Lower lobe of right lung (tissue), 2 donors: ENCODE data around the gene MLXIP. TPM values are rescaled to one million over a fixed set of nuclear protein-coding genes. Genes with fewer than 3 reads are reported as not detected.
"Not testable (repeated sequence)": the region's sequence is repeated elsewhere in the genome, so short reads cannot be mapped to it uniquely, and the experiment has no call there.

Experiments used
- ATAC-seq, 2 donors: fragments of 200-7000 bp; cut with Tn5 transposase; one replicate each; pipeline ENCODE4 v1.9.1; 2020 to 2022; ENCODE audit warnings: mild to moderate bottlenecking in 2 of 2, moderate library complexity in 2 of 2
- DNase-seq: peaks from one replicate; pipeline ENCODE4 v3.0.0-alpha.2; 2020
- H3K27ac ChIP-seq: fragments of 200-600 bp; one replicate; pipeline ENCODE4 v1.8.0; 2022
- H3K27me3 ChIP-seq: fragments of 200-600 bp; one replicate; pipeline ENCODE4 v1.8.0; 2022; ENCODE audit warnings: low read depth
- H3K36me3 ChIP-seq: fragments of 200-600 bp; one replicate; pipeline ENCODE4 v1.8.0; 2022; ENCODE audit warnings: mild to moderate bottlenecking
- H3K4me1 ChIP-seq: fragments of 200-600 bp; one replicate; pipeline ENCODE4 v1.8.0; 2022
- H3K4me3 ChIP-seq: fragments of 200-600 bp; one replicate; pipeline ENCODE4 v1.8.0; 2022; ENCODE audit warnings: mild to moderate bottlenecking
- H3K9me3 ChIP-seq: fragments of 200-600 bp; one replicate; pipeline ENCODE4 v1.8.0; 2022
- CTCF ChIP-seq: fragments of 200-600 bp; IDR thresholded peaks from one replicate; pipeline ENCODE4 v1.8.0; 2022; ENCODE audit warnings: antibody characterized with exemption, mild to moderate bottlenecking
- intact Hi-C: fragments of 100-400 bp; cut with DNase I; formaldehyde crosslinking; loops from one replicate; pipeline ENCODE4 v1.11.0; 2022
- total RNA-seq: library from RNA; stranded (reverse); fragmentation: NEBNext Ultra II Directional; extraction: Animal tissue kit (Norgen Biotek cat#: 25700); gene quantifications from one replicate; pipeline ENCODE4 v1.2.1, GENCODE V29; 2021
- donor health status: DM: no; HTN: yes; CAD: no; lungs with severe emphysema.

Gene MLXIP
- total RNA-seq, 1 donor from 2014 or later, result 55.9 TPM

DNA sequence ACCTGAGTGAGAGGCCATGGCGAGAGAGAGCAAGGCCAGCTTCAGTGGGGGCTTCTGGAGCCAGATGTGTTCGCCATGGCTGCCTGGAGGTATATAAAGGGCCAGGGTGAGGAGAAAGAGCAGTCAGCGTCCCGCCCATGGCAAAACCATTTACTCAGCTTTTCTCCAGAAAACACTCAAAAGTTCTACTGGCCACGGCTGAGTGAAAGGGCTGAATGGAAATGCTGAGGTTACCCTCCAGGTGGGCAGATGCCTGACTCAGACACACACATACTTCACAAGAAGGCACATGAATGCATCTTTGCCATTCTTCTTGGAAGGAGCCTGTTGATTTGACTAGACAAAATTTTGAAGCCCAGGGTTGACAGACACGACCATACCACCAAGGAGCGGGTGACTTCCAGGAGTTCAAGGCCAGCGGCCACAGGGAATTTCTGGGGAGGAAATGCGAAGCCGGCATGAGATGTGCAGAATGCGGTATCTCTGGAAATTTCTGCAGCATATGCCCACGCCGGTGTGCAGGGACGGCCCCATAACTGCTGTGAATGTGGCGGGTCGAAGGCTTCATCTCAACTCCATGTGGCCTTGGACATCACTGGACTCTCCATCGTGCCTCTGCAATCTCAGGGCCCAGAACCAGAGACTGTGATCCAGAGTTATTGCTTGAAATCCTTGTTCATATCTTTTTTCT lies 95.7 kb downstream of the MLXIP start, which contains the start of gene IL31:
IL31 (minus strand) TSS at position 67 of the 691 bp plus-strand sequence; CDS start at position 18, 49 bp downstream.
- no peak for TF ChIP-seq CTCF
- H3K4me1 ChIP-seq, result no peaks in the 10 kb centered on the region
- no peak within 1 kb of the TSS for H3K27ac ChIP-seq
- no peak within 1 kb of the TSS for H3K4me3 ChIP-seq
- no peaks in the 10 kb centered on the region for H3K9me3 ChIP-seq
- H3K36me3 ChIP-seq, result no peaks in the 10 kb centered on the region
- ATAC-seq (no peak), DNase-seq (no peak)
- intact Hi-C loops, result no loop called here
- H3K27me3 ChIP-seq, result no peaks in the 10 kb centered on the region

- H3K27ac ChIP-seq, H3K27me3 ChIP-seq, H3K36me3 ChIP-seq, H3K4me3 ChIP-seq, intact Hi-C loops, H3K9me3 ChIP-seq, H3K4me1 ChIP-seq, ATAC-seq, DNase-seq: not testable (repeated sequence)
These were observed 97.9 kb downstream of the MLXIP start for GRCh38 chr12:122176473-122176872.

DNA sequence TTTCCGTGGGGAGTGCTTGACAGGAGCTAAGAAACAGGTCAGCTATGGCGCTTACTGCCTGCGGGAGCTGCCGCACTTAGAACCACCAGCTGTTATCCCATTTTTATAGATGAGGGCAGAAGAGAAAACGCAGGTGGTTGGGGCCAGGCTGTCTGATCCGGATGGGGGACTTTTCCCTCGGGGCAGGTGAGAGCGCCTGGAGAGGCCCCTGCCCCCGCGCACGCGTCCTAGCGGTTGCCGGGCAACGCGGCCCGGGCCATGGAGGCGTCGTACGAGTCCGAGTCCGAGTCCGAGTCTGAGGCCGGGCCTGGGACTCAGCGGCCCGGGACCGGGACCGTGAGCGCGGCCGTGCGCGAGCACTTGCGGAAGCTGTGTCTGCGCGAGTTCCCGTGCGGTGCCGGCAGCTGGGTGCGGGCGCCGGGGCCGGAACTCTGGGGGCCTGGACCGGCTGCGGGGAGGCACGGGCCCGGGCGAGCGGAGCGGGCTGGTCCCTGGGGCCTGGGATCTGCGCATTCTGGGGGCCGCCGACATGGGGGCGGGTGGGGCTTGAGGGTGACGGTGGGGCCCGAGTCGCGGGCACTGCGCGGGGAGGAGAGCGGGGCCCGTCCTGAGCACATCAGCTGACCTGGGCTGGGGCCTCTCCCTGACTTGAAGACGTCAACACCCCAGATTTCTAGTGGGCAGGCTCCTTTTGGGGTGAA lies 104.5 kb downstream of the MLXIP start, which contains the start of gene LRRC43:
LRRC43 (plus strand) TSS at position 237 of the 701 bp plus-strand sequence; CDS start at position 259, 22 bp downstream.
- H3K4me3 ChIP-seq, result peak within 1 kb of the TSS; percentile 60
- no peaks in the 10 kb centered on the region for H3K36me3 ChIP-seq
- no peak for TF ChIP-seq CTCF
- no peaks in the 10 kb centered on the region for H3K9me3 ChIP-seq
- H3K27ac ChIP-seq, result no peak within 1 kb of the TSS
- DNase-seq, result peak; percentile 67
- ATAC-seq, result peak; percentile 82 to 86
- H3K4me1 ChIP-seq, result peaks cover 11% of the 10 kb centered on the region
- intact Hi-C loops, result no loop called here
- H3K27me3 ChIP-seq, result peaks cover 12% of the 10 kb centered on the region

DNA sequence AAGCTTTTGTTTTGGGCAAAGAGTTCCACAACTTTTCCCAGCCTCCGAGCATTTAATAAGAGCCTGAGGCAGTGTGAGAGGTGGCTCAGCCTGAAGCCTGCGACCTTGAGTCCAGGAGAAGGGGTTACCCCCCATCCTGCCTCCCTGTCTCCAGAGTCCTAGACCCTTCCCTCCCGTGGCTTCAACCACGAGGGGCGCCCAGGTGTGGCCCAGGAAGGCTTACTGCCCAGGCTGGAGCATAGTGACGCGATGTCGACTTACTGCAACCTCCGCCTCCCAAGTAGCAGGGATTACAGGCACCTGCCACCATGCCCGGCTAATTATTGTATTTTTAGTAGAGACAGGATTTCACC lies 105.0 kb downstream of the MLXIP start:
- ATAC-seq (peak; percentile 21 to 27), DNase-seq (no peak)
- intact Hi-C loops, result no loop called here
- TF ChIP-seq CTCF, result no peak
- Histone ChIP-seq H3K27me3 (peaks cover 12% of the 10 kb centered on the region), H3K4me3 (peak overlapping the region; percentile 60), H3K27ac (no peak overlapping the region), H3K9me3 (no peaks in the 10 kb centered on the region), H3K36me3 (no peaks in the 10 kb centered on the region), H3K4me1 (peaks cover 11% of the 10 kb centered on the region)

- DNase-seq, result no peak
- TF ChIP-seq CTCF, result no peak
- peaks cover 12% of the 10 kb centered on the region for H3K27me3 ChIP-seq
- no peak overlapping the region for H3K4me3 ChIP-seq
- H3K27ac ChIP-seq, result no peak overlapping the region
- no peaks in the 10 kb centered on the region for H3K9me3 ChIP-seq
- H3K36me3 ChIP-seq, result no peaks in the 10 kb centered on the region
- no peak for ATAC-seq
- intact Hi-C loops, result no loop called here
- peaks cover 11% of the 10 kb centered on the region for H3K4me1 ChIP-seq
These were observed 106.0 kb downstream of the MLXIP start for GRCh38 chr12:122184517-122184916.

DNA sequence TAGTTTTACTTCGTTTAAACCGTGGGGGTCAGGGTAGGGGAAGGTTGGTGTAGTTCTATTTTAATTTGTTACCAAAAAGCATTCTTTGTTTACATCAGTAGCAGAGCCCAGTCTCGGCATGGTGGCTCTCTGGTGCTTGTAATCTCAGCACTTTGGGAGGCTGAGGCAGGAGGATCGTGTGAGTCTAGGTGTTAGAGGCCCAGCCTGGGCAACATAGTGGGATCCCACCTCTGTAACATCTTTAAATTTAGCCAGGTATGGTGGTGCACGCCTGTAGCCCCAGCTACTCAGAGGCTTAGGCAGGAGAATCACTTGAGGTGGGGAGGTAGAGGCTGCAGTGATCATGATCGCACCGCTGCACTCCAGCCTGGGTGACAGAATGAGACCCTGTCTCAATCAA lies 106.5 kb downstream of the MLXIP start:
- Histone ChIP-seq H3K27ac (no peak overlapping the region), H3K9me3 (no peaks in the 10 kb centered on the region), H3K27me3 (peaks cover 12% of the 10 kb centered on the region), H3K4me1 (peaks cover 11% of the 10 kb centered on the region), H3K36me3 (no peaks in the 10 kb centered on the region), H3K4me3 (no peak overlapping the region)
- intact Hi-C loops, result no loop called here
- TF ChIP-seq CTCF, result no peak
- ATAC-seq (no peak), DNase-seq (no peak)
